K562 (cell line): Measurements from ENCODE around the gene SERTAD3. TPM values are rescaled to one million over a fixed set of nuclear protein-coding genes. Genes with fewer than 3 reads are reported as not detected.

ENCODE experiments used
- ADNP ChIP-seq: fragments of 200-800 bp; sonication (Bioruptor generic); IDR thresholded peaks from 2 replicates; pipeline ENCODE4 v1.6.1; 2016; ENCODE audit warnings: missing genetic modification characterization, missing compliant biosample characterization
- BRF2 ChIP-seq: IDR thresholded peaks from 3 replicates; pipeline ENCODE4 v1.6.1; 2011; ENCODE audit warnings: borderline replicate concordance, mild to moderate bottlenecking; ENCODE audit not compliant: insufficient read length, insufficient read depth
- CC2D1A ChIP-seq: fragments of 450-650 bp; IDR thresholded peaks from 2 replicates; pipeline ENCODE4 v1.6.1; 2017; ENCODE audit warnings: mild to moderate bottlenecking
- FOSL1 ChIP-seq: fragments of 200-800 bp; sonication (Bioruptor generic); conservative IDR thresholded peaks from 2 replicates; pipeline ENCODE4 v1.6.1; 2016; ENCODE audit warnings: missing genetic modification characterization, missing compliant biosample characterization
- HCFC1 ChIP-seq: IDR thresholded peaks from 2 replicates; pipeline ENCODE4 v1.6.1; 2012; ENCODE audit warnings: low read depth, low read length, improper control_type of control experiment
- HIVEP1 ChIP-seq: fragments of 250-450 bp; sonication (Bioruptor Pico); IDR thresholded peaks from 2 replicates; pipeline ENCODE4 v1.4.0; 2020; ENCODE audit warnings: mild to moderate bottlenecking
- KDM2B ChIP-seq: fragments of 250-450 bp; sonication (Bioruptor Pico); IDR thresholded peaks from 2 replicates; pipeline ENCODE4 v1.8.0; 2021; ENCODE audit warnings: mild to moderate bottlenecking, moderate library complexity
- PHB2 ChIP-seq: fragments of 450-650 bp; IDR thresholded peaks from 2 replicates; pipeline ENCODE4 v1.6.1; 2017; ENCODE audit warnings: low read depth
- PREB ChIP-seq: sonication (generic); formaldehyde crosslinking; IDR thresholded peaks from 2 replicates; pipeline ENCODE4 v1.8.1; 2023; ENCODE audit warnings: mild to moderate bottlenecking, missing genetic modification reagents
- TEAD4 ChIP-seq, 2 experiments: sonication (generic) in 1 of 2; formaldehyde crosslinking in 1 of 2; IDR thresholded peaks; 2 replicates each; pipeline versions ENCODE4 v1.6.1 to v1.8.0; 2012 to 2022; ENCODE audit warnings: borderline replicate concordance in 1 of 2, inconsistent platforms in 1 of 2, low read length in 1 of 2, mild to moderate bottlenecking in 1 of 2, missing genetic modification reagents in 1 of 2
- THAP7 ChIP-seq: fragments of 250-450 bp; sonication (Bioruptor Pico); IDR thresholded peaks from 2 replicates; pipeline ENCODE4 v1.5.0; 2021
- UBTF ChIP-seq, 2 experiments: IDR thresholded peaks; 2 replicates each; pipeline ENCODE4 v1.6.1; 2012; ENCODE audit warnings: improper control_type of control experiment in 2 of 2, low read depth in 2 of 2, low read length in 2 of 2, borderline replicate concordance in 1 of 2
- USF2 ChIP-seq: sonication (generic); formaldehyde crosslinking; IDR thresholded peaks from 2 replicates; pipeline ENCODE4 v1.5.0; 2020; ENCODE audit warnings: missing genetic modification reagents
- ZNF277 ChIP-seq: fragments of 250-450 bp; sonication (Bioruptor Pico); IDR thresholded peaks from 2 replicates; pipeline ENCODE4 v1.8.0; 2022; ENCODE audit warnings: inconsistent platforms, mild to moderate bottlenecking, moderate library complexity, borderline replicate concordance
- ZNF354B ChIP-seq: fragments of 250-450 bp; sonication (Bioruptor Pico); IDR thresholded peaks from 2 replicates; pipeline ENCODE4 v1.4.0; 2020
- ZNF76 ChIP-seq: fragments of 250-450 bp; sonication (Bioruptor Pico); IDR thresholded peaks from 2 replicates; pipeline ENCODE4 v1.4.0; 2020; ENCODE audit warnings: mild to moderate bottlenecking, moderate library complexity, borderline replicate concordance
- polyA plus RNA-seq, 8 experiments: library from polyadenylated mRNA; depleted of rRNA in 4 of 8; stranded (reverse) in 5 of 8; unstranded in 3 of 8; fragments of >200 nt; fragmentation: Nextera tagmentation in 2 of 8; fragmentation: Illumina TruSeq in 1 of 8; extraction: Ambion mirVana in 2 of 8; extraction: Trizol in 1 of 8; gene quantifications; 2 replicates each; pipeline versions ENCODE4 v1.2.1 to v1.2.3, GENCODE V29; 2011 to 2014; ENCODE audit warnings: inconsistent platforms in 1 of 8, missing spikeins in 1 of 8
- total RNA-seq, 7 experiments: library from RNA; depleted of rRNA in 6 of 7; stranded (reverse); fragments of >200 nt in 6 of 7; fragmentation: Illumina TruSeq in 2 of 7; extraction: Trizol in 2 of 7; gene quantifications; 2 replicates each; pipeline versions ENCODE4 v1.2.1 to v1.2.3, GENCODE V29; 2011 to 2021; ENCODE audit warnings: low replicate concordance in 1 of 7

Gene SERTAD3
- total and polyA plus RNA-seq, 9 of the 15 experiments (the other 6 are each of a cell fraction or from before 2014, with no cell fraction given): 5.4 to 28.9 (median 17.5) TPM

- TF ChIP-seq PREB (CRISPR knock-in tag) (no peak), TEAD4 (IDR thresholded peaks at IDR 0.05; ENCODE audit: low read length) (no peak), TEAD4 (CRISPR knock-in tag; IDR thresholded peaks at IDR 0.05; ENCODE audit: borderline replicate concordance) (no peak), ZNF354B (no peak), KDM2B (CRISPR knock-in tag) (no peak), PHB2 (no peak), ZNF76 (no peak), ZNF277 (no peak), BRF2 (no peak), HCFC1 (no peak), ADNP (tag) (no peak), THAP7 (CRISPR knock-in tag) (no peak), HIVEP1 (CRISPR knock-in tag) (no peak), USF2 (CRISPR knock-in tag) (no peak), UBTF (IDR thresholded peaks at IDR 0.05; ENCODE audit: borderline replicate concordance in 1 of 2, low read depth in 2 of 2, low read length in 2 of 2) (peak; percentile 93 to 99; a peak in 3 of 4 replicates), CC2D1A (0 out of 2 replicates have a peak, but pooled peaks have one; percentile 25), FOSL1 (peak; percentile 39; the same call in 1 of the 2 replicates)
Measured at GRCh38 chr19:40433391-40434216, 10.5 kb downstream of the SERTAD3 start (continued).
